Kidney epithelial cell (primary cell): ENCODE measurements around the gene OR4X1. TPM values are rescaled to one million over a fixed set of nuclear protein-coding genes. Genes with fewer than 3 reads are reported as not detected.
A peak's percentile ranks its signal among the peaks of the same experiment; 100 is the strongest.
"Not testable (repeated sequence)": the region's sequence is repeated elsewhere in the genome, so short reads cannot be mapped to it uniquely, and the experiment has no call there.

ENCODE experiments used
- DNase-seq: peaks from one replicate; pipeline ENCODE4 v3.0.0-alpha.2; 2010; ENCODE audit warnings: low read depth
- H3K27me3 ChIP-seq: 2 replicates; pipeline ENCODE4 v1.6.0; 2011; ENCODE audit warnings: low read length; ENCODE audit not compliant: control insufficient read depth, insufficient read depth
- H3K36me3 ChIP-seq: 2 replicates; pipeline ENCODE4 v1.5.1; 2011; ENCODE audit warnings: low read length; ENCODE audit not compliant: control insufficient read depth, insufficient read depth
- H3K4me3 ChIP-seq: 2 replicates; pipeline ENCODE4 v1.5.1; 2011; ENCODE audit warnings: low read depth, mild to moderate bottlenecking, control low read depth, low read length
- CTCF ChIP-seq: IDR thresholded peaks from 2 replicates; pipeline ENCODE4 v1.5.1; 2011; ENCODE audit warnings: mild to moderate bottlenecking, moderate library complexity, low read length, control low read depth, inconsistent platforms; ENCODE audit not compliant: insufficient read depth, poor library complexity, severe bottlenecking
- total RNA-seq: library from RNA; depleted of rRNA; stranded (reverse); fragments of >200 nt; gene quantifications from 2 replicates; pipeline ENCODE4 v1.2.3, GENCODE V29; 2015

Gene OR4X1
- total RNA-seq, 1 donor from 2014 or later, result not detected

GRCh38 chr11:48307760-48308386 is 44.2 kb downstream of the OR4X1 start:
- Histone ChIP-seq H3K4me3 (no peak overlapping the region), H3K36me3 (no peaks in the 10 kb centered on the region), H3K27me3 (no peaks in the 10 kb centered on the region)
- DNase-seq, result no peak
- peak; percentile 86 for TF ChIP-seq CTCF

- not testable (repeated sequence) for H3K27me3 ChIP-seq, DNase-seq, H3K4me3 ChIP-seq, H3K36me3 ChIP-seq
Measured at GRCh38 chr11:48313590-48313989, 49.9 kb downstream of the OR4X1 start.

Other genes with a start within 250 kb of the OR4X1 start
- not detected in 2 replicates for gene OR4B1, start 47.1 kb upstream of the OR4X1 start, total RNA-seq
- gene OR4X2, start 18.8 kb upstream of the OR4X1 start, total RNA-seq, result not detected in 2 replicates
- not detected in 2 replicates for gene OR4S1, start 42.4 kb downstream of the OR4X1 start, total RNA-seq
- not detected in 2 replicates for gene OR4C3, start 61.1 kb downstream of the OR4X1 start, total RNA-seq
- gene OR4C5, start 102.6 kb downstream of the OR4X1 start, total RNA-seq, result not detected in 2 replicates
- not detected in 2 replicates for gene OR4A47, start 224.9 kb downstream of the OR4X1 start, total RNA-seq